Measurements from ENCODE around the gene NMUR2. TPM values are rescaled to one million over a fixed set of nuclear protein-coding genes. Genes with fewer than 3 reads are reported as not detected.

NMUR2 gene
- total and polyA plus RNA-seq, 3 donors from 2014 or later: 3.6 to 10.7 (median 5.0) TPM

DNA sequence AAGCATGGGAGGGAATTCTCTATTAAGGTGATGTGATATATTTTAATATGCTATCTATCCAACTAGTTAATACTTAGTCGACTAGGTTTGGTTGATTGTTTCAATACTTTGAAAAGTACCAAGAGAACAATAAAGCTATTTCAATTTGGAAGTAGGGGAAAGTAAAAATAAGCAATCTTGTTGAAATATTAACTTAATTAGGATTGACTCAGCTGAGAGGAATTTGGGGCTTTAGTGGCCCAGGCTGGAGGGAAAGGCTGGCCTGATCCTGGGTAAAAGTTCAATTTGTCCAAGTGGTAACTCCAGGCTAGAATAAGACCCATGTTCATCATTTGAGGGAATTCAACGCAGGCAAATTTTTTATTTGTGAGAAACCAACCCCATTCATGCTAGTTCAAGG lies 48.6 kb downstream of the NMUR2 start:
- no peaks in the 10 kb centered on the region for H3K27me3 ChIP-seq
- no peaks in the 10 kb centered on the region for H3K9me3 ChIP-seq
- no peak overlapping the region for H3K27ac ChIP-seq
- intact Hi-C loops (cut with DNase I; ENCODE audit: low total_unique reads): no loop called here
- no peak overlapping the region for H3K4me3 ChIP-seq
- no peak for DNase-seq
- WGBS, 2 donors: 89 to 92% methylated on average over 2 of the region's 2 CpGs
- no peaks in the 10 kb centered on the region for H3K4me1 ChIP-seq
- H3K36me3 ChIP-seq (ENCODE audit: low read depth, missing control alignments): no peaks in the 10 kb centered on the region
- no peak for TF ChIP-seq CTCF (IDR thresholded peaks at IDR 0.05)
- no peak for TF ChIP-seq POLR2A (IDR thresholded peaks at IDR 0.05)

DNA sequence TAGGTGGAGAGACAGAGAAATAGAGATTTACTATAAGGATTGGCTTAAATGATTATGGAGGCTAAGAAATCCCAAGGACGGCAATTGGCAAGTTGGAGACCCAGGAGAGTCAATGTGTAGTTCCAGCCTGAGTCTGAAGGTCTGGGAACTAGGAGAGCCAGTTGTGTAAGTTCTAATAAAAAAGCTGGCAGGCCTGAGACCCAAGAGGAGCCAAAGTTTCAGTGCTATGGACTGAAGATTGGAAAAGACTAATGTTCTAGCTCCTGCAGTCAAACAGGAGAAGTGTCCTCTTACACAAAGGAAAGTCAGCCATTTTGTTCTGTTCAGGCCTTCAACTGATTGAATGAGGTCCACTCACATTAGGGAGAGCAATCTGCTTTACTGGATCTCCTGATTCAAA lies 50.0 kb downstream of the NMUR2 start:
- DNase-seq: no peak
- no peaks in the 10 kb centered on the region for H3K9me3 ChIP-seq
- WGBS, 2 donors: 67 to 91% methylated on average over 1 of the region's 1 CpG
- H3K4me1 ChIP-seq: no peaks in the 10 kb centered on the region
- H3K27me3 ChIP-seq: no peaks in the 10 kb centered on the region
- no peak for TF ChIP-seq POLR2A (IDR thresholded peaks at IDR 0.05)
- no peak overlapping the region for H3K4me3 ChIP-seq
- H3K36me3 ChIP-seq (ENCODE audit: low read depth, missing control alignments): no peaks in the 10 kb centered on the region
- intact Hi-C loops (cut with DNase I; ENCODE audit: low total_unique reads): no loop called here
- H3K27ac ChIP-seq: no peak overlapping the region

DNA sequence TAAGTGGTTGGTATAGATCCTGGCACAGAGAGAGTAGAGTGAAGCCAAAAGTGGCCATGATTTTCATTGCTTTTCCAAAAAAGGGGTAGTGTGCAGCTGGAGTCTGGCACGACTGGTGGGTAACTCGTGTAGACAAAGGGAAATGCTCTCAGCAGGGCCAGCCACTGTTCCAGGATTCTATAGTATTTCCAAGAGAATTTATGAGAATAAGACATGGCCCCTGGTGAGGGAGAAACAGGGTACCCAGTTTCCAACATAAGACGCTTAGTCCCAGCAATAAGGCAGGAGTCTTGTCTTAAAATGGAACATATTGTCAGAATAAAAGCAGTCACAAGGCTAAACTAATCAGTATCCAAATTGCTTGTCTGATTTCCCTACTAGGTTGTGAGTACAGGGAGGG lies 52.1 kb downstream of the NMUR2 start:
- TF ChIP-seq POLR2A (IDR thresholded peaks at IDR 0.05) (no peak), CTCF (IDR thresholded peaks at IDR 0.05) (no peak)
- DNase-seq: no peak
- no peaks in the 10 kb centered on the region for H3K9me3 ChIP-seq
- intact Hi-C loops (cut with DNase I; ENCODE audit: low total_unique reads): no loop called here
- H3K27ac ChIP-seq: no peak overlapping the region
- H3K4me3 ChIP-seq: no peak overlapping the region
- no peaks in the 10 kb centered on the region for H3K4me1 ChIP-seq
- H3K27me3 ChIP-seq: no peaks in the 10 kb centered on the region
- no peaks in the 10 kb centered on the region for H3K36me3 ChIP-seq (ENCODE audit: low read depth, missing control alignments)
- 68 to 88% methylated on average over 3 of the region's 3 CpGs for WGBS, 2 donors

DNA sequence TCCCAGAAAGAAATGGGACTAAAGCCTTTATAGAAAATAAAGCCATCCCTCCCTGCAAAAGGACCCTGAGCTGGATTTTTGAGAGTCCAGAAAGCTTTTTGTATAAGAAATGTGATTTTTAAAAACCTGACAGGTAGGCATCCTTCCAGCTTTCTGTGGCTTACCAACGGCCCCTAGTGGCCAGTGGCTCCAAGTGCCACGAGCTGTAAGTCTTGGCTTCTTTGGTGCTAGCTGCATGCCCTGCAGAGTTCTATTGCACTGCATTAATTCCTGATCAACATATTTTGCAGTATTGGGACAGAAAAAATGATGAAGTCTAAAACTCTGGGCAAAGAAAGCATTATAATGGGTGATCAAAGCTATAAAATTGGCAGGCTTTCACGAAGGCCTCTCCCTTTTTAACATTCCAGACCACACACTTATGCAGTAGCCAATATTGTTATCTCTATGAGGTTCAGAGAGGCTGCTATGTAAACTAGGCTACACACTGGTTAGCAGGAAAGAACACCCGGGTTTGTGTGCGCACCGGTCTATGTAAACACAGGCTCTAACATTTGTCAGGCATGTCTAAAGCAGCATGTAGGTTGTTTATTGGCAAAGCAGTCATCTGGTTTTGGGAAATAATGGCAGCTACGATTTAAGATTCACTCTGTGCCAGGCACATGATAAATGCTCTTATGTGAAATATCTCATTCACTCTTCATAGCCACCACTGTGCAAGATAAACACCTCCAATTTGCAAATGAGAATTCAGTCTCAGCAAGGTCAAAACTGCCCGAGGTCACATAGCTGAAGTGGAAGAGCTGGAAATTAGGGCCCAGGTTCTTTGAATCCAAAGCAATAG lies 55.2 kb downstream of the NMUR2 start:
- Histone ChIP-seq H3K4me1 (no peaks in the 10 kb centered on the region), H3K27ac (no peak overlapping the region), H3K9me3 (no peaks in the 10 kb centered on the region), H3K36me3 (ENCODE audit: low read depth, missing control alignments) (no peaks in the 10 kb centered on the region), H3K27me3 (no peaks in the 10 kb centered on the region), H3K4me3 (no peak overlapping the region)
- WGBS, 2 donors: 36 to 49% methylated on average over 8 of the region's 8 CpGs
- peak; percentile 36 for DNase-seq
- intact Hi-C loops (cut with DNase I; ENCODE audit: low total_unique reads): no loop called here
- no peak for TF ChIP-seq POLR2A (IDR thresholded peaks at IDR 0.05)
- TF ChIP-seq CTCF (IDR thresholded peaks at IDR 0.05): peak in 2 of 3 experiments; percentile 34 to 72
